Endothelial cell of umbilical vein (primary cell): Measurements from ENCODE around the gene HOPX. TPM values are rescaled to one million over a fixed set of nuclear protein-coding genes. Genes with fewer than 3 reads are reported as not detected.

Source experiments
- BruUV-seq: library from RNA; stranded (reverse); fragments of 400-500 nt; replicated peaks from 2 replicates; lab custom pipeline; 2021; lab: Mats Ljungman, UMichigan
- CTCF ChIA-PET: fragments of 300-600, 350-600 bp; sonication (Branson Sonifier 250); formaldehyde crosslinking; loops from one replicate; lab custom pipeline; 2021; ENCODE audit warnings: antibody characterized with exemption, inconsistent platforms; lab: Charles Lee
- POLR2A ChIA-PET: fragments of 300-600, 350-600 bp; sonication (Branson Sonifier 250); formaldehyde crosslinking; loops from one replicate; lab custom pipeline; 2021; ENCODE audit warnings: antibody characterized with exemption, inconsistent platforms; lab: Charles Lee
- DNase-seq: peaks from one replicate; pipeline ENCODE4 v3.0.0-alpha.2; 2011; ENCODE audit warnings: low read depth, low spot score
- FAIRE-seq: peaks from 2 replicates; lab custom pipeline; 2011; peaks lifted over from hg19 to GRCh38; lab: Jason Lieb, UNC
- H2AFZ ChIP-seq: 2 replicates; pipeline ENCODE4 v1.6.0; 2012; ENCODE audit warnings: low read depth, low read length, control low read depth, inconsistent platforms
- H3K27ac ChIP-seq: 2 replicates; pipeline ENCODE4 v1.5.1; 2011; ENCODE audit warnings: low read depth, mild to moderate bottlenecking, control low read depth, low read length, moderate library complexity; ENCODE audit not compliant: insufficient read depth
- H3K27me3 ChIP-seq, 2 experiments: 2 replicates each; pipeline versions ENCODE4 v1.6.0 to v1.6.1; 2011; ENCODE audit warnings: low read length in 2 of 2, mixed read lengths in 1 of 2; ENCODE audit not compliant: control insufficient read depth in 2 of 2, insufficient read depth in 2 of 2
- H3K36me3 ChIP-seq, 2 experiments: 2 replicates in 1 of 2; 3 replicates in 1 of 2; pipeline ENCODE4 v1.5.1; 2011; ENCODE audit warnings: low read length in 2 of 2, mild to moderate bottlenecking in 1 of 2, moderate library complexity in 1 of 2; ENCODE audit not compliant: control insufficient read depth in 2 of 2, insufficient read depth in 2 of 2; ENCODE audit errors: extremely low read depth in 1 of 2
- H3K4me1 ChIP-seq: 3 replicates; pipeline ENCODE4 v1.5.1; 2011; ENCODE audit warnings: mild to moderate bottlenecking, low read length; ENCODE audit not compliant: control insufficient read depth, insufficient read depth; ENCODE audit errors: extremely low read depth
- H3K4me2 ChIP-seq: 2 replicates; pipeline ENCODE4 v1.6.1; 2011; ENCODE audit warnings: low read length, control low read depth, mixed read lengths; ENCODE audit not compliant: insufficient read depth
- H3K4me3 ChIP-seq, 3 experiments: fragments of 200-600 bp in 1 of 3; sonication (generic), shearing (Covaris generic) in 1 of 3; replicated peaks in 1 of 3; 2 replicates each; pipeline ENCODE4 v1.5.1; 2011 to 2016; ENCODE audit warnings: control low read depth in 3 of 3, low read length in 3 of 3, mild to moderate bottlenecking in 2 of 3, inconsistent platforms in 1 of 3, low read depth in 1 of 3, moderate library complexity in 1 of 3; ENCODE audit not compliant: insufficient read depth in 1 of 3
- H3K79me2 ChIP-seq: 2 replicates; pipeline ENCODE4 v1.6.0; 2012; ENCODE audit warnings: low read length, inconsistent platforms; ENCODE audit not compliant: control insufficient read depth, insufficient read depth
- H3K9ac ChIP-seq: replicated peaks from 2 replicates; pipeline ENCODE3; 2011; ENCODE audit warnings: low read length, control low read depth; ENCODE audit not compliant: insufficient read depth; ENCODE audit errors: extremely low read depth
- H3K9me1 ChIP-seq: replicated peaks from 3 replicates; pipeline ENCODE4 v1.6.0; 2011; ENCODE audit warnings: mild to moderate bottlenecking, low read length; ENCODE audit not compliant: control insufficient read depth, insufficient read depth; ENCODE audit errors: extremely low read depth
- H3K9me3 ChIP-seq: replicated peaks from 2 replicates; pipeline ENCODE4 v1.5.1; 2012; ENCODE audit warnings: low read length, inconsistent platforms; ENCODE audit not compliant: control insufficient read depth, insufficient read depth
- H4K20me1 ChIP-seq: replicated peaks from 2 replicates; pipeline ENCODE3; 2011; ENCODE audit warnings: mild to moderate bottlenecking, low read length; ENCODE audit not compliant: control insufficient read depth, insufficient read depth; ENCODE audit errors: extremely low read depth
- FOS ChIP-seq: IDR thresholded peaks from 2 replicates; pipeline ENCODE4 v1.6.1; 2011; ENCODE audit warnings: mild to moderate bottlenecking, low read length, moderate library complexity, borderline replicate concordance; ENCODE audit not compliant: insufficient read depth
- GATA2 ChIP-seq: IDR thresholded peaks from 2 replicates; pipeline ENCODE4 v1.7.0; 2011; ENCODE audit warnings: low read depth, mild to moderate bottlenecking, moderate library complexity, mixed read lengths, low read length; ENCODE audit not compliant: insufficient read length, insufficient read depth
- JUN ChIP-seq: IDR thresholded peaks from 2 replicates; pipeline ENCODE4 v1.6.1; 2011; ENCODE audit warnings: borderline replicate concordance, low read depth; ENCODE audit not compliant: insufficient read length, insufficient read depth
- POLR2A ChIP-seq: IDR thresholded peaks from 2 replicates; pipeline ENCODE4 v1.6.1; 2012; ENCODE audit warnings: low read depth, mild to moderate bottlenecking, control low read depth, low read length
- POLR2AphosphoS5 ChIP-seq: IDR thresholded peaks from 2 replicates; pipeline ENCODE4 v1.6.1; 2012; ENCODE audit warnings: low read depth, mild to moderate bottlenecking, control low read depth, low read length, moderate library complexity; ENCODE audit not compliant: insufficient read depth
- dilution Hi-C: fragments of 300-500 bp; cut with MboI; formaldehyde crosslinking; loops from one replicate; pipeline ENCODE4 v1.15.0; 2019; ENCODE audit warnings: low sequenced_read_pairs; ENCODE audit not compliant: extremely low pct_ligation_motif_present
- intact Hi-C: fragments of 100-400 bp; cut with micrococcal nuclease; formaldehyde crosslinking; loops from one replicate; pipeline ENCODE4 v1.10.0; 2022
- polyA plus RNA-seq, 4 experiments: library from polyadenylated mRNA; depleted of rRNA in 3 of 4; stranded (reverse) in 3 of 4; unstranded in 1 of 4; fragments of >200 nt; gene quantifications; 2 replicates each; pipeline versions ENCODE4 v1.2.1 to v1.2.3, GENCODE V29; 2011 to 2012; ENCODE audit warnings: missing spikeins in 1 of 4
- total RNA-seq: library from RNA; stranded (reverse); gene quantifications from 2 replicates; pipeline ENCODE4 v1.2.3, GENCODE V29; 2021
- TF ChIP-seq, protein P1 (sequence below), 2 donors: IDR thresholded peaks; 1 replicate in 1 of 2; 2 replicates in 1 of 2; pipeline ENCODE4 v1.5.1; 2011; ENCODE audit warnings: low read length in 2 of 2, mild to moderate bottlenecking in 2 of 2, moderate library complexity in 2 of 2, control low read depth in 1 of 2, inconsistent platforms in 1 of 2, low read depth in 1 of 2; ENCODE audit not compliant: insufficient read depth in 1 of 2; ENCODE audit errors: extremely low read depth in 1 of 2
- TF ChIP-seq, protein P2 (sequence below): IDR thresholded peaks from 2 replicates; pipeline ENCODE4 v1.6.1; 2011; ENCODE audit not compliant: insufficient read depth, insufficient read length

The HOPX gene
- total and polyA plus RNA-seq, 2 donors (not counting 3 experiments of a cell fraction or from before 2014, with no cell fraction given), result 3.8 to 5.8 TPM

DNA sequence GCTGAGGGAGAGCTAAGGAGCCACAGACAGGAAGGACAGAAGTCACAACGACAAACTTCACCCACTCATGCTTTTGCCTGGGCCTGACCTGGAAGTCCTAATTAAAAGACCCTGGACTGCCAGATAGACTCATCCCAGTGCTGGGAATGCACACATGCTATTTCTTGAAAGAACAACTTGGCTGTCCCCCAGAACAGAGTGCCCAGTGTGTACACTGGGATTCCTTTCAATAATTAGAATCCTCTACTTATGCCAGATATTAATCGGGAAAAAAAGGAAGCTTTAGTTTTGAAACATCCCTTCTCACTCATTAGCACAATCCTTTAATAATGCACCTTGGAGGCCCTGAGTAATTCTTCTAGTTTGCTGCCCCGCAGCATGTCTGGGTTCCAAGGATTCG, 3.4 kb downstream of the HOPX start:
- no peak for DNase-seq
- BruUV-seq, result no TSS peak
- intact Hi-C loops (no loop called here), dilution Hi-C loops (no loop called here)
- no peak overlapping the region for H2AFZ ChIP-seq
- ChIA-PET CTCF (interaction anchor here (3.1 kb wide), 1 partner anchor 12 kb away, joined by 9 read pairs; no protein-coding TSS in a partner anchor), POLR2A (no interaction called here)
- no peak overlapping the region for H3K9ac ChIP-seq
- H3K9me1 ChIP-seq, result no peaks in the 10 kb centered on the region
- FAIRE-seq, result no peak
- H4K20me1 ChIP-seq, result no peaks in the 10 kb centered on the region
- no peaks in the 10 kb centered on the region for H3K79me2 ChIP-seq
- TF ChIP-seq GATA2 (no peak), POLR2A (no peak), FOS (no peak), POLR2AphosphoS5 (no peak)
- TF ChIP-seq, protein P1, sequence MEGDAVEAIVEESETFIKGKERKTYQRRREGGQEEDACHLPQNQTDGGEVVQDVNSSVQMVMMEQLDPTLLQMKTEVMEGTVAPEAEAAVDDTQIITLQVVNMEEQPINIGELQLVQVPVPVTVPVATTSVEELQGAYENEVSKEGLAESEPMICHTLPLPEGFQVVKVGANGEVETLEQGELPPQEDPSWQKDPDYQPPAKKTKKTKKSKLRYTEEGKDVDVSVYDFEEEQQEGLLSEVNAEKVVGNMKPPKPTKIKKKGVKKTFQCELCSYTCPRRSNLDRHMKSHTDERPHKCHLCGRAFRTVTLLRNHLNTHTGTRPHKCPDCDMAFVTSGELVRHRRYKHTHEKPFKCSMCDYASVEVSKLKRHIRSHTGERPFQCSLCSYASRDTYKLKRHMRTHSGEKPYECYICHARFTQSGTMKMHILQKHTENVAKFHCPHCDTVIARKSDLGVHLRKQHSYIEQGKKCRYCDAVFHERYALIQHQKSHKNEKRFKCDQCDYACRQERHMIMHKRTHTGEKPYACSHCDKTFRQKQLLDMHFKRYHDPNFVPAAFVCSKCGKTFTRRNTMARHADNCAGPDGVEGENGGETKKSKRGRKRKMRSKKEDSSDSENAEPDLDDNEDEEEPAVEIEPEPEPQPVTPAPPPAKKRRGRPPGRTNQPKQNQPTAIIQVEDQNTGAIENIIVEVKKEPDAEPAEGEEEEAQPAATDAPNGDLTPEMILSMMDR (IDR thresholded peaks at IDR 0.05; ENCODE audit: extremely low read depth in 1 of 2, insufficient read depth in 1 of 2, low read depth in 1 of 2, low read length in 2 of 2), result no peak
- H3K4me2 ChIP-seq, result no peak overlapping the region
- H3K27ac ChIP-seq, result no peak overlapping the region
- peaks cover 0 to 2% of the 10 kb centered on the region in 2 experiments for H3K27me3 ChIP-seq
- H3K4me1 ChIP-seq, result peaks cover 22% of the 10 kb centered on the region
- H3K9me3 ChIP-seq, result no peaks in the 10 kb centered on the region
- H3K4me3 ChIP-seq, result no peak overlapping the region
- no peaks in the 10 kb centered on the region for H3K36me3 ChIP-seq

DNA sequence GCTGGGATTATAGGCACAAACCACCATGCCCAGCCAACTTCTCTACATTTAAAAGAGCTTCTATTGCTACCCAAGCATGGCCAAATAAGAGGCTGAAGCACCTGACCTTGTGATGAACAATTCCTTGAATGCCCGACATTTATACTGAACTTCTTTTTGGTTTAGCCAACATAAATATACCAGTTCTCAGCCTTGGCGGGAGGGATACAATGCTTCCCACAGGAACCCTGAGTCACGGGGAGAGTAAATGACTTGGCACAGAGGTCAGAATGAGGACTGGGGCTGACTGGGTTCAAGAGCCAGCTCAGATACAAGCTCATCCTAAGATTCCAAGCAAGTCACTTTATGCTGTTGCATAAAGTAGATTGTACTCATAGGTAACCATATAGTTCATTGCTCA, 6.1 kb downstream of the HOPX start:
- DNase-seq (peak; percentile 79), FAIRE-seq (peak; percentile 81)
- TF ChIP-seq POLR2AphosphoS5 (peak; percentile 23), FOS (peak; percentile 71), JUN (no peak)
- TF ChIP-seq, protein P2, sequence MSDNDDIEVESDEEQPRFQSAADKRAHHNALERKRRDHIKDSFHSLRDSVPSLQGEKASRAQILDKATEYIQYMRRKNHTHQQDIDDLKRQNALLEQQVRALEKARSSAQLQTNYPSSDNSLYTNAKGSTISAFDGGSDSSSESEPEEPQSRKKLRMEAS, result no peak
- H3K27me3 ChIP-seq, result no peaks in the 10 kb centered on the region
- no peak overlapping the region for H2AFZ ChIP-seq
- H3K4me1 ChIP-seq, result peaks cover 22% of the 10 kb centered on the region
- intact Hi-C loops, result no loop called here
- dilution Hi-C loops, result no loop called here
- no peak overlapping the region for H3K9ac ChIP-seq
- H3K79me2 ChIP-seq, result no peaks in the 10 kb centered on the region
- POLR2A ChIA-PET, result interaction anchor here (0.6 kb wide), 1 partner anchor 53 kb away, joined by 4 read pairs; no protein-coding TSS in a partner anchor
- H3K9me3 ChIP-seq, result no peaks in the 10 kb centered on the region
- no peak overlapping the region for H3K4me2 ChIP-seq
- H3K4me3 ChIP-seq, result no peak overlapping the region
- no peak overlapping the region for H3K27ac ChIP-seq
- H3K36me3 ChIP-seq, result no peaks in the 10 kb centered on the region
- H4K20me1 ChIP-seq, result no peaks in the 10 kb centered on the region
- CTCF ChIA-PET, result interaction anchor here (1.1 to 1.5 kb wide), 4 partner anchors 9 to 57 kb away, joined by 3 to 5 read pairs (median 4); no protein-coding TSS in a partner anchor
- BruUV-seq, result no TSS peak
- H3K9me1 ChIP-seq, result no peaks in the 10 kb centered on the region
